Immature natural killer cell (primary cell): Measurements from ENCODE around the gene OXTR. TPM values are rescaled to one million over a fixed set of nuclear protein-coding genes. Genes with fewer than 3 reads are reported as not detected.

Experiments
- DNase-seq, 3 donors: peaks; one replicate each; pipeline ENCODE4 v3.0.0; 2022; ENCODE audit warnings: mixed read lengths in 1 of 3
- H3K27ac Mint-ChIP-seq, 6 donors: one replicate each; pipeline ENCODE4 v1.8.0; 2020; ENCODE audit warnings: mixed read lengths in 6 of 6, mild to moderate bottlenecking in 5 of 6, inconsistent platforms in 4 of 6, moderate library complexity in 3 of 6
- H3K27me3 Mint-ChIP-seq, 3 donors: one replicate each; pipeline ENCODE4 v1.8.0; 2020 to 2021; ENCODE audit warnings: low read depth in 3 of 3, mild to moderate bottlenecking in 3 of 3, mixed read lengths in 3 of 3, moderate library complexity in 3 of 3, inconsistent platforms in 1 of 3
- H3K36me3 Mint-ChIP-seq, 3 donors: one replicate each; pipeline ENCODE4 v1.8.0; 2020; ENCODE audit warnings: mixed read lengths in 3 of 3, inconsistent platforms in 2 of 3, mild to moderate bottlenecking in 2 of 3
- H3K4me1 Mint-ChIP-seq, 2 donors: one replicate each; pipeline ENCODE4 v1.8.0; 2020; ENCODE audit warnings: inconsistent platforms in 2 of 2, mild to moderate bottlenecking in 2 of 2, mixed read lengths in 2 of 2, moderate library complexity in 1 of 2
- H3K4me3 Mint-ChIP-seq, 5 donors: one replicate each; pipeline ENCODE4 v1.8.0; 2020; ENCODE audit warnings: mild to moderate bottlenecking in 5 of 5, mixed read lengths in 5 of 5, inconsistent platforms in 3 of 5, moderate library complexity in 3 of 5
- H3K9me3 Mint-ChIP-seq, 6 donors: one replicate each; pipeline ENCODE4 v1.8.0; 2020; ENCODE audit warnings: mild to moderate bottlenecking in 6 of 6, mixed read lengths in 6 of 6, inconsistent platforms in 4 of 6, moderate library complexity in 3 of 6
- polyA plus RNA-seq, 3 donors: library from polyadenylated mRNA; unstranded; fragments of 300-500 nt; fragmentation: Illumina TruSeq; gene quantifications; one replicate each; pipeline ENCODE4 v1.2.3, GENCODE V29; 2021

OXTR gene
- under 1 TPM in 1 of 3 donors, not detected in 2; 0.22 TPM for polyA plus RNA-seq

GRCh38 chr3:8769088-8769822, at the start of gene OXTR:
Gene OXTR (minus strand): TSS chr3:8769613. CDS start chr3:8768187, 1,426 bp downstream.
- Mint-ChIP-seq H3K9me3 (peaks cover 0 to 1% (median 0%) of the 10 kb centered on the region in 6 donors), H3K4me1 (peaks cover 8 to 9% of the 10 kb centered on the region in 2 donors), H3K27ac (no peak within 1 kb of the TSS), H3K27me3 (peaks cover 2 to 16% (median 4%) of the 10 kb centered on the region in 3 donors), H3K36me3 (no peaks in the 10 kb centered on the region), H3K4me3 (peak within 1 kb of the TSS in 3 of 5 donors; percentile 24 to 36 (median 27))
- peak in 2 of 3 donors; percentile 14 to 15 for DNase-seq

- DNase-seq, result no peak
- Mint-ChIP-seq H3K27me3 (peaks cover 2 to 8% (median 2%) of the 10 kb centered on the region in 3 donors), H3K4me1 (no peaks in the 10 kb centered on the region), H3K36me3 (peaks cover 4 to 6% (median 4%) of the 10 kb centered on the region in 3 donors), H3K9me3 (peaks cover 11 to 31% (median 14%) of the 10 kb centered on the region in 6 donors), H3K4me3 (no peak overlapping the region), H3K27ac (no peak overlapping the region)
Observed at GRCh38 chr3:8817486-8817885, 48.1 kb upstream of the OXTR start.

- no peak overlapping the region for H3K4me3 Mint-ChIP-seq
- H3K4me1 Mint-ChIP-seq, result no peaks in the 10 kb centered on the region
- H3K27ac Mint-ChIP-seq, result no peak overlapping the region
Observed at GRCh38 chr3:8816106-8816505, 46.7 kb upstream of the OXTR start.

GRCh38 chr3:8813411-8813810, 44.0 kb upstream of the OXTR start:
- Mint-ChIP-seq H3K36me3 (peaks cover 0 to 4% (median 0%) of the 10 kb centered on the region in 3 donors), H3K4me1 (no peaks in the 10 kb centered on the region), H3K27me3 (peaks cover 0 to 6% (median 2%) of the 10 kb centered on the region in 3 donors), H3K27ac (no peak overlapping the region), H3K9me3 (peaks cover 0 to 14% (median 5%) of the 10 kb centered on the region in 6 donors), H3K4me3 (no peak overlapping the region)
- DNase-seq, result no peak

More at GRCh38 chr3:8816106-8816505, 46.7 kb upstream of the OXTR start:
- Mint-ChIP-seq H3K27me3 (peaks cover 0 to 7% (median 3%) of the 10 kb centered on the region in 3 donors), H3K9me3 (peaks cover 6 to 27% (median 14%) of the 10 kb centered on the region in 6 donors), H3K36me3 (peaks cover 2 to 4% (median 4%) of the 10 kb centered on the region in 3 donors)
- no peak for DNase-seq

- Mint-ChIP-seq H3K4me3 (no peak overlapping the region), H3K9me3 (peaks cover 0 to 8% (median 0%) of the 10 kb centered on the region in 6 donors), H3K27ac (no peak overlapping the region), H3K27me3 (peaks cover 0 to 3% (median 3%) of the 10 kb centered on the region in 3 donors), H3K4me1 (no peaks in the 10 kb centered on the region), H3K36me3 (no peaks in the 10 kb centered on the region)
- DNase-seq, result no peak
Observed at GRCh38 chr3:8810561-8810960, 41.1 kb upstream of the OXTR start.

GRCh38 chr3:8805774-8806173, 36.4 kb upstream of the OXTR start:
- no peaks in the 10 kb centered on the region for H3K36me3 Mint-ChIP-seq
- peaks cover 2 to 3% (median 2%) of the 10 kb centered on the region in 3 donors for H3K27me3 Mint-ChIP-seq
- H3K4me1 Mint-ChIP-seq, result no peaks in the 10 kb centered on the region
- no peak for DNase-seq
- H3K4me3 Mint-ChIP-seq, result no peak overlapping the region
- peaks cover 0 to 1% (median under 1%) of the 10 kb centered on the region in 6 donors for H3K9me3 Mint-ChIP-seq
- no peak overlapping the region for H3K27ac Mint-ChIP-seq

- peaks cover 0 to 2% (median 0%) of the 10 kb centered on the region in 3 donors for H3K36me3 Mint-ChIP-seq
- peaks cover 2 to 5% (median 2%) of the 10 kb centered on the region in 3 donors for H3K27me3 Mint-ChIP-seq
- no peaks in the 10 kb centered on the region for H3K4me1 Mint-ChIP-seq
- no peak overlapping the region for H3K4me3 Mint-ChIP-seq
- H3K9me3 Mint-ChIP-seq, result peaks cover 0 to 11% (median 4%) of the 10 kb centered on the region in 6 donors
- H3K27ac Mint-ChIP-seq, result no peak overlapping the region
- DNase-seq, result no peak
Observed at GRCh38 chr3:8802256-8802655, 32.8 kb upstream of the OXTR start.

- Mint-ChIP-seq H3K9me3 (peaks cover 0 to 11% (median 4%) of the 10 kb centered on the region in 6 donors), H3K27ac (no peak overlapping the region), H3K36me3 (peaks cover 0 to 2% (median 0%) of the 10 kb centered on the region in 3 donors), H3K4me1 (no peaks in the 10 kb centered on the region), H3K27me3 (peaks cover 0 to 5% (median 3%) of the 10 kb centered on the region in 3 donors), H3K4me3 (no peak overlapping the region)
- no peak for DNase-seq
Observed at GRCh38 chr3:8800016-8800415, 30.6 kb upstream of the OXTR start.

GRCh38 chr3:8794247-8794646, 24.8 kb upstream of the OXTR start:
- Mint-ChIP-seq H3K27ac (no peak overlapping the region), H3K27me3 (peaks cover 2 to 5% (median 4%) of the 10 kb centered on the region in 3 donors), H3K9me3 (peaks cover 0 to 6% (median 4%) of the 10 kb centered on the region in 6 donors), H3K4me3 (no peak overlapping the region), H3K4me1 (no peaks in the 10 kb centered on the region), H3K36me3 (no peaks in the 10 kb centered on the region)
- DNase-seq, result no peak

GRCh38 chr3:8793242-8793641, 23.8 kb upstream of the OXTR start:
- no peak overlapping the region for H3K4me3 Mint-ChIP-seq
- peaks cover 0 to 9% (median 5%) of the 10 kb centered on the region in 6 donors for H3K9me3 Mint-ChIP-seq
- no peaks in the 10 kb centered on the region for H3K4me1 Mint-ChIP-seq
- H3K27me3 Mint-ChIP-seq, result peaks cover 2 to 4% (median 4%) of the 10 kb centered on the region in 3 donors
- H3K36me3 Mint-ChIP-seq, result no peaks in the 10 kb centered on the region
- H3K27ac Mint-ChIP-seq, result no peak overlapping the region
- DNase-seq, result no peak

- Mint-ChIP-seq H3K4me3 (no peak overlapping the region), H3K27ac (no peak overlapping the region), H3K27me3 (peaks cover 4 to 8% (median 5%) of the 10 kb centered on the region in 3 donors), H3K9me3 (peaks cover 0 to 9% (median 5%) of the 10 kb centered on the region in 6 donors), H3K4me1 (no peaks in the 10 kb centered on the region), H3K36me3 (no peaks in the 10 kb centered on the region)
- DNase-seq, result no peak
Observed at GRCh38 chr3:8790529-8790928, 21.1 kb upstream of the OXTR start.

- H3K4me3 Mint-ChIP-seq, result no peak overlapping the region
- H3K4me1 Mint-ChIP-seq, result no peaks in the 10 kb centered on the region
- DNase-seq, result no peak
- no peak overlapping the region for H3K27ac Mint-ChIP-seq
- peaks cover 0 to 5% (median 3%) of the 10 kb centered on the region in 3 donors for H3K27me3 Mint-ChIP-seq
- H3K9me3 Mint-ChIP-seq, result peaks cover 0 to 9% (median 5%) of the 10 kb centered on the region in 6 donors
- H3K36me3 Mint-ChIP-seq, result no peaks in the 10 kb centered on the region
Observed at GRCh38 chr3:8784676-8785435, 15.4 kb upstream of the OXTR start.

GRCh38 chr3:8780279-8780678, 10.9 kb upstream of the OXTR start:
- Mint-ChIP-seq H3K9me3 (peaks cover 0 to 1% (median 0%) of the 10 kb centered on the region in 6 donors), H3K27me3 (peaks cover 0 to 2% (median 0%) of the 10 kb centered on the region in 3 donors), H3K4me3 (no peak overlapping the region), H3K4me1 (no peaks in the 10 kb centered on the region), H3K27ac (no peak overlapping the region), H3K36me3 (no peaks in the 10 kb centered on the region)
- DNase-seq, result no peak

- Mint-ChIP-seq H3K27me3 (peaks cover 0 to 2% (median 2%) of the 10 kb centered on the region in 3 donors), H3K36me3 (no peaks in the 10 kb centered on the region), H3K4me3 (no peak overlapping the region), H3K27ac (no peak overlapping the region), H3K4me1 (no peaks in the 10 kb centered on the region), H3K9me3 (peaks cover 0 to 1% (median 0%) of the 10 kb centered on the region in 6 donors)
- DNase-seq, result no peak
Observed at GRCh38 chr3:8778475-8778874, 9.1 kb upstream of the OXTR start.
